Nephron (organoid): ENCODE data around the gene ADAMTS10.

ENCODE experiments used
- H3K27ac Mint-ChIP-seq, 3 experiments: 2 replicates each; pipeline ENCODE4 v1.8.0; 2020; ENCODE audit warnings: mixed read lengths in 3 of 3, mild to moderate bottlenecking in 2 of 3, moderate library complexity in 1 of 3
- H3K27me3 Mint-ChIP-seq: 2 replicates; pipeline ENCODE4 v1.8.0; 2021; ENCODE audit warnings: low read depth, mild to moderate bottlenecking, moderate library complexity, mixed read lengths
- H3K36me3 Mint-ChIP-seq: 2 replicates; pipeline ENCODE4 v1.8.0; 2020; ENCODE audit warnings: low read depth, mixed read lengths
- H3K4me1 Mint-ChIP-seq: 2 replicates; pipeline ENCODE4 v1.8.0; 2020; ENCODE audit warnings: mixed read lengths
- H3K4me3 Mint-ChIP-seq, 3 experiments: 2 replicates each; pipeline ENCODE4 v1.8.0; 2020; ENCODE audit warnings: mild to moderate bottlenecking in 3 of 3, mixed read lengths in 3 of 3, moderate library complexity in 2 of 3
- H3K9me3 Mint-ChIP-seq: 2 replicates; pipeline ENCODE4 v1.8.0; 2020; ENCODE audit warnings: mixed read lengths
- CTCF ChIP-seq, 3 experiments: fragments of 200-600 bp; sonication (generic); IDR thresholded peaks; one replicate each; pipeline ENCODE4 v1.5.0; 2021; ENCODE audit warnings: antibody characterized with exemption in 3 of 3; ENCODE audit not compliant: unreplicated experiment in 3 of 3

The ADAMTS10 gene

GRCh38 chr19:8544168-8544567, 66.3 kb downstream of the ADAMTS10 start:
- Mint-ChIP-seq H3K4me3 (no peak overlapping the region), H3K9me3 (no peaks in the 10 kb centered on the region), H3K27me3 (no peaks in the 10 kb centered on the region), H3K36me3 (peaks cover 26% of the 10 kb centered on the region), H3K4me1 (no peaks in the 10 kb centered on the region), H3K27ac (no peak overlapping the region)
- TF ChIP-seq CTCF (IDR thresholded peaks at IDR 0.05; ENCODE audit: unreplicated experiment in 3 of 3) = no peak

GRCh38 chr19:8539621-8540149, 70.8 kb downstream of the ADAMTS10 start:
- no peak overlapping the region for H3K27ac Mint-ChIP-seq
- no peaks in the 10 kb centered on the region for H3K4me1 Mint-ChIP-seq
- TF ChIP-seq CTCF (IDR thresholded peaks at IDR 0.05; ENCODE audit: unreplicated experiment in 3 of 3) = no peak
- no peaks in the 10 kb centered on the region for H3K36me3 Mint-ChIP-seq
- no peaks in the 10 kb centered on the region for H3K27me3 Mint-ChIP-seq
- no peaks in the 10 kb centered on the region for H3K9me3 Mint-ChIP-seq
- no peak overlapping the region for H3K4me3 Mint-ChIP-seq

- TF ChIP-seq CTCF (IDR thresholded peaks at IDR 0.05; ENCODE audit: unreplicated experiment in 3 of 3) = no peak
- H3K4me3 Mint-ChIP-seq = no peak overlapping the region
- no peaks in the 10 kb centered on the region for H3K9me3 Mint-ChIP-seq
- H3K4me1 Mint-ChIP-seq = no peaks in the 10 kb centered on the region
- no peak overlapping the region for H3K27ac Mint-ChIP-seq
- H3K36me3 Mint-ChIP-seq = no peaks in the 10 kb centered on the region
- H3K27me3 Mint-ChIP-seq = peaks cover 3% of the 10 kb centered on the region
These were observed 73.4 kb downstream of the ADAMTS10 start for GRCh38 chr19:8537099-8537498.

- H3K27ac Mint-ChIP-seq = no peak overlapping the region
- no peaks in the 10 kb centered on the region for H3K36me3 Mint-ChIP-seq
- peaks cover 3% of the 10 kb centered on the region for H3K27me3 Mint-ChIP-seq
- no peaks in the 10 kb centered on the region for H3K4me1 Mint-ChIP-seq
- H3K9me3 Mint-ChIP-seq = no peaks in the 10 kb centered on the region
- TF ChIP-seq CTCF (IDR thresholded peaks at IDR 0.05; ENCODE audit: unreplicated experiment in 3 of 3) = no peak
- H3K4me3 Mint-ChIP-seq = no peak overlapping the region
These were observed 74.2 kb downstream of the ADAMTS10 start for GRCh38 chr19:8536282-8536681.

- no peak for TF ChIP-seq CTCF (IDR thresholded peaks at IDR 0.05; ENCODE audit: unreplicated experiment in 3 of 3)
- peaks cover 3% of the 10 kb centered on the region for H3K27me3 Mint-ChIP-seq
- H3K4me1 Mint-ChIP-seq = peaks cover 7% of the 10 kb centered on the region
- peaks cover 15% of the 10 kb centered on the region for H3K36me3 Mint-ChIP-seq
- H3K4me3 Mint-ChIP-seq = peak overlapping the region in 1 of 3 experiments; percentile 15
- H3K9me3 Mint-ChIP-seq = no peaks in the 10 kb centered on the region
- peak overlapping the region in 2 of 3 experiments; percentile 36 to 52 for H3K27ac Mint-ChIP-seq
These were observed 78.3 kb downstream of the ADAMTS10 start for GRCh38 chr19:8532225-8532624.

- Mint-ChIP-seq H3K9me3 (no peaks in the 10 kb centered on the region), H3K4me1 (peaks cover 11% of the 10 kb centered on the region), H3K27me3 (peaks cover 3% of the 10 kb centered on the region), H3K27ac (no peak overlapping the region), H3K4me3 (peak overlapping the region in 2 of 3 experiments; percentile 45 to 61), H3K36me3 (peaks cover 15% of the 10 kb centered on the region)
- TF ChIP-seq CTCF (IDR thresholded peaks at IDR 0.05; ENCODE audit: unreplicated experiment in 3 of 3) = no peak
These were observed 79.0 kb downstream of the ADAMTS10 start for GRCh38 chr19:8531470-8531869.
